Measurements from ENCODE around the gene CSRP2.

The CSRP2 gene

DNA sequence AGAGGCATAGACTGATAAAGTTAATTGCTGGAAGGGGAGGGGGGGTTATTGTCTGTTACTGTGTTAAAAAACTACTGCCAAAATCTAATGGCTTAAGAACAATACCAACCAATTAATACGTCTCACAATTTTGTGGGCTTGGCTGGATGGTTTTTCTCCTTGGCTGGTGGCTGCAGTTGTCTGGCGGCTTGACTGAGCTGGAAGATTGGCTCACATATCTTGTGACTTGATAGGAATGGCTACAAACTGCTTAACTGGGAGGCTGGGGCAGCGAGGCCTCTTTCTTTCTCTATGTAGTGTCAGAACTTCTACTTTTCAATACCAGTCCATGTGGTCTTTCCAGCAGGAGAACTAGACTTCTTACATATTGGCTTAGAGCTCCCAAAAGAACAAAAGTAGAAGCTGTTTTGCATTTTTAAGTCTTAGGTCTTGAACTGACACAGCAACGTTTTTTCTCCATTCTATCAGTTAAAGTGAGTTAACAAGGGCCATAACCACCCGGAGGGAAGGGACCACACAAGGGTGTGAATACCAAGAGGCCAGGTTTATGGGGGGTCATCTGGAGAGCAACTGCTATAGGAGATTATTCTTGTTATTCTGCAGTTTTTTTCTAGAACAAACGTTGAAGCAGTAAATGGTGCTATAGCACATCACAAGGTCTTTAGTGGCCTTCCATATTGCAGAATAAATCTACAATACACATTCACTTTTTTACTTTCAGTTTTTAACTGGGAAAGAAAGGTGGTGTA, 68.0 kb downstream of the CSRP2 start:
- DNase-seq (ENCODE audit: extremely low read depth, low read depth): no peak
- no peak for TF ChIP-seq CTCF (IDR thresholded peaks at IDR 0.05; ENCODE audit: low read depth, low read length)
